ENCODE data around the gene GNE.
"Not testable (repeated sequence)": the region's sequence is repeated elsewhere in the genome, so short reads cannot be mapped to it uniquely, and the experiment has no call there.

Gene GNE

DNA sequence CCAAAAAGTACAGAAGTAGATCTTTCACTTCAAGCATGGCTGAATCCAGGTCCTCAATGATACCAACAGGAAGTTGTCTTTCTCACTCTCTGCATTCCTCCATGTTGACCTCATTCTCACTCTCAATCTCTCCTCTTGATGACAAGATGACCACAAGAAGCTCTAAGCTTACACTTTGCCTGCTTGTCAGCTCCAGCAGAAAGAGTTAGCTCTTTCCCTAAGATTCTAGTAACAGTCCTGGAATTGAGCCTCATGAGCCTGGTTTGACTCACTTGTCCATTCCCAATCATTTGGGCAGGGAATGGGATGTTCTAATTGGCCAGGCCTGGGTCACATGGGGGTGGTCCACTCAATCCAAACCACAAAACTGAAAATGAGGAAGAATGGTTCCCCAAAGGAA, 70.8 kb downstream of the GNE start:
- no peaks in the 10 kb centered on the region for H3K36me3 ChIP-seq
- no peak for TF ChIP-seq CTCF (IDR thresholded peaks at IDR 0.05)
- intact Hi-C loops (cut with DNase I; ENCODE audit: low total_unique reads): no loop called here
- DNase-seq: no peak
- H3K27me3 ChIP-seq: no peaks in the 10 kb centered on the region
- peaks cover 0 to 16% (median 11%) of the 10 kb centered on the region in 4 donors for H3K4me1 ChIP-seq
- H3K4me3 ChIP-seq: no peak overlapping the region
- no peaks in the 10 kb centered on the region for H3K9me3 ChIP-seq
- H3K27ac ChIP-seq: no peak overlapping the region

GRCh38 chr9:36180243-36180642, 78.0 kb downstream of the GNE start:
- H3K4me1 ChIP-seq; H3K27ac ChIP-seq; H3K4me3 ChIP-seq; intact Hi-C loops (cut with DNase I; ENCODE audit: low total_unique reads); H3K27me3 ChIP-seq; DNase-seq; H3K9me3 ChIP-seq; H3K36me3 ChIP-seq: not testable (repeated sequence)

GRCh38 chr9:36177571-36177970, 80.7 kb downstream of the GNE start:
- H3K4me1 ChIP-seq: no peaks in the 10 kb centered on the region
- H3K27me3 ChIP-seq: peaks cover 0 to 5% of the 10 kb centered on the region in 2 donors
- TF ChIP-seq CTCF (IDR thresholded peaks at IDR 0.05): no peak
- intact Hi-C loops (cut with DNase I; ENCODE audit: low total_unique reads): no loop called here
- H3K36me3 ChIP-seq: no peaks in the 10 kb centered on the region
- no peak overlapping the region for H3K4me3 ChIP-seq
- DNase-seq: no peak
- H3K9me3 ChIP-seq: no peaks in the 10 kb centered on the region
- H3K27ac ChIP-seq: no peak overlapping the region

DNA sequence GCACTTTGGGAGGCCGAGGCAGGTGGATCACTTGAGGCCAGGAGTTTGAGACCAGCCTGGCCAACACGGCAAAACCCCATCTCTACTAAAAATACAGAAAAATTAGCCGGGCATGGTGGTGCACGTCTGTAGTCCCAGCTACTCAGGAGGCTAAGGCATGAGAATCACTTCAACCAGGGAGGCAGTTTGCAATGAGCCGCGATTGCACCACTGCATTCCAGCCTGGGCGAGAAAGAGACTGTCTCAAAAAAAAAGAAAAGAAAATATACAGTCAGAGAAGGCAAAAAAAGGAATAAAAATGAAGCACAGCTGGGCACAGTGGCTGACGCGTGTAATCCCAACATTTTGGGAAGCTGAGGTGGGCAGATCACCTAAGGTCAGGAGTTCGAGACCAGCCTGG, 81.8 kb downstream of the GNE start:
- not testable (repeated sequence) for H3K4me1 ChIP-seq

GRCh38 chr9:36175209-36175608, 83.0 kb downstream of the GNE start:
- H3K9me3 ChIP-seq; intact Hi-C loops (cut with DNase I; ENCODE audit: low total_unique reads); H3K27ac ChIP-seq; H3K27me3 ChIP-seq; H3K36me3 ChIP-seq; DNase-seq; H3K4me3 ChIP-seq; H3K4me1 ChIP-seq: not testable (repeated sequence)

More for the DNA sequence above, 81.8 kb downstream of the GNE start:
- H3K4me3 ChIP-seq; DNase-seq; H3K9me3 ChIP-seq; intact Hi-C loops (cut with DNase I; ENCODE audit: low total_unique reads); H3K27ac ChIP-seq; H3K36me3 ChIP-seq; H3K27me3 ChIP-seq: not testable (repeated sequence)

DNA sequence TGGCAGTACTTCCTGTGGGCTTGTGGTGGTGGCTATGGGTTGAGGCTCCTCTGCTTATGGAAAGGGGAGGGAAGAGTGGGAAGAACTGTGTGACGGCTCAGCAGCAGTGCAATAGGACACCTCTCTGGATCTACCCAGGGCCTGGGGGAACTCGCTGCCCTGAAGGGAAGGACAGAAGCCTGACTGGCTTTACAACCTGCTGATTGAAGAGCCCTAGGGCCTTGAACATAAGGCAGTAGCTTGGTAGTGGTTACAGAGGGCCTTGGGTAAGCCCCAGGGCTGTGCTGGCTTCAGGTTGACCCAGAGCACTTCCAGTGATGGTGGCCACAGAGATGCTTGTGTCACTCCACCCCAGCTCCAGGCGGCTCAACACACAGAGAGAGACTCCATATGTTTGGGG, 83.5 kb downstream of the GNE start:
- H3K36me3 ChIP-seq: no peaks in the 10 kb centered on the region
- no peak for TF ChIP-seq CTCF (IDR thresholded peaks at IDR 0.05)
- H3K4me3 ChIP-seq: no peak overlapping the region
- intact Hi-C loops (cut with DNase I; ENCODE audit: low total_unique reads): no loop called here
- peak in 1 of 2 donors; percentile 5 for DNase-seq
- no peaks in the 10 kb centered on the region for H3K4me1 ChIP-seq
- no peaks in the 10 kb centered on the region for H3K9me3 ChIP-seq
- H3K27ac ChIP-seq: no peak overlapping the region
- H3K27me3 ChIP-seq: peaks cover 0 to 5% of the 10 kb centered on the region in 2 donors

DNA sequence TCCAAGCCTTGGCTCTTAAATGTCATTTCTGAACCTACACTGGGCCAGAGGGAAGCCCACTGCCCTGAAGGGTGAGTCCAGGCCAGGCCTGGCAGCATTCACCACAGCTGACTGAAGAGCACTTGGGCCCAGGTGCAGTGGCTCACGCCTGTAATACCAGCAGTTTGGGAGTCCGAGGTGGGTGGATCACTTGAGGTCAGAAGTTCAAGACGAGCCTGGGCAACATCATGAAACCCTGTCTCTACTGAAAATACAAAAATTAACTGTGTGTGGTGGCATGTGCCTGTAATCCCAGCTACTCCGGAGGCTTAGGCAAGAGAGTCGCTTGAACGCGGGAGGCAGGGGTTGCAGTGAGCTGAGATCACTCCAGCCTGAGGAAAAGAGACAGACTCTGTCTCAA, 84.0 kb downstream of the GNE start:
- no peak for DNase-seq
- no peak overlapping the region for H3K27ac ChIP-seq
- intact Hi-C loops (cut with DNase I; ENCODE audit: low total_unique reads): no loop called here
- no peak overlapping the region for H3K4me3 ChIP-seq
- peaks cover 0 to 5% of the 10 kb centered on the region in 2 donors for H3K27me3 ChIP-seq
- H3K9me3 ChIP-seq: no peaks in the 10 kb centered on the region
- no peak for TF ChIP-seq CTCF (IDR thresholded peaks at IDR 0.05)
- no peaks in the 10 kb centered on the region for H3K4me1 ChIP-seq
- H3K36me3 ChIP-seq: no peaks in the 10 kb centered on the region

Measured in tibial artery (tissue), 4 donors.